Prostate gland (tissue), 2 donors: ENCODE data around the gene FASN. TPM values are rescaled to one million over a fixed set of nuclear protein-coding genes. Genes with fewer than 3 reads are reported as not detected.

Experiments used
- DNase-seq: peaks from one replicate; pipeline ENCODE4 v3.0.0-alpha.2; 2019; ENCODE audit warnings: low spot score
- H3K27ac ChIP-seq, 2 donors: fragments of 200-600 bp; sonication (generic); 2 replicates each; pipeline ENCODE4 v1.5.1; 2017 to 2019
- H3K27me3 ChIP-seq: fragments of 200-600 bp; sonication (generic); replicated peaks from 2 replicates; pipeline ENCODE4 v1.5.1; 2019; ENCODE audit not compliant: insufficient read depth
- H3K36me3 ChIP-seq, 2 donors: fragments of 200-600 bp; sonication (generic); 1 replicate in 1 of 2; 2 replicates in 1 of 2; pipeline versions ENCODE4 v1.5.1 to v1.8.1; 2017 to 2019
- H3K4me1 ChIP-seq: fragments of 200-600 bp; sonication (generic); replicated peaks from 2 replicates; pipeline ENCODE4 v1.5.1; 2019
- H3K4me3 ChIP-seq, 2 donors: fragments of 200-600 bp; sonication (generic); 2 replicates each; pipeline ENCODE4 v1.5.1; 2017 to 2019
- H3K9me3 ChIP-seq: fragments of 200-600 bp; sonication (generic); 2 replicates; pipeline ENCODE4 v1.5.1; 2017
- POLR2A ChIP-seq: fragments of 450-650 bp; IDR thresholded peaks from one replicate; pipeline ENCODE4 v1.6.1; 2016; ENCODE audit warnings: antibody characterized with exemption, mild to moderate bottlenecking
- POLR2AphosphoS5 ChIP-seq: sonication (generic); formaldehyde crosslinking; IDR thresholded peaks from one replicate; pipeline ENCODE4 v1.6.1; 2017; ENCODE audit warnings: antibody characterized with exemption
- WGBS: methylation state at CpG from one replicate; pipeline ENCODE4 v1.1.5; 2018; 5-methylcytosine and 5-hydroxymethylcytosine counted together
- intact Hi-C: fragments of 100-400 bp; cut with DNase I; formaldehyde crosslinking; loops from one replicate; pipeline ENCODE4 v1.14.2; 2022
- total RNA-seq, 2 donors: library from RNA; depleted of rRNA; stranded (reverse); fragments of >200 nt; gene quantifications; one replicate each; pipeline ENCODE4 v1.1.0, GENCODE V29; 2016
- TF ChIP-seq, protein P1 (sequence below), 4 experiments: fragments of 200-600 bp in 2 of 4; fragments of 450-650 bp in 2 of 4; sonication (generic) in 2 of 4; IDR thresholded peaks; 1 replicate in 3 of 4; 2 replicates in 1 of 4; pipeline ENCODE4 v1.5.1; 2016 to 2019; ENCODE audit warnings: antibody characterized with exemption in 4 of 4, mild to moderate bottlenecking in 2 of 4, moderate library complexity in 2 of 4

The FASN gene
- total RNA-seq, 2 donors from 2014 or later = 192 to 388 TPM

DNA sequence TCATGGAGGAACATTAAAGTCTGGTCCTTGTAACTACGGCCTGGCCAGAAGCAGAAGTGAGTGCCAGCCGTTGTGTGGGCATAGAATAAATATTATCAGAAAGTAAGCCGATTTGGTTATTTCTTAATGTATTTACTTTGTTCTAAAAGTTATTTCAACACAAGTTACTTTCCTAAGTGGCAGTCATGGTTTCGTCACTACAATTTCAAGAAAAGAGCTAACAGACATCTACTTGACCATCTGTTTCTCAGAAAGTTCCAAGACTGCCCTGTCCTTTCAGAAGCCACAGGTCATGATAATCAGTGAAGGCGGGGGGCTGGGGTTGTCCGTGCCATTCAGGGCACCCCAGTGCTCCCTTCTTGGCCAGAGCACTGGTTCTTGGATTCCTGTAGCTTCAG, 14.9 kb upstream of the FASN start:
- no peak overlapping the region for H3K4me3 ChIP-seq
- intact Hi-C loops = no loop called here
- H3K4me1 ChIP-seq = peaks cover 17% of the 10 kb centered on the region
- peak overlapping the region; percentile 90 to 99 for H3K27ac ChIP-seq
- no peak for DNase-seq
- no peak for TF ChIP-seq POLR2A
- 81% methylated on average over 6 of the region's 6 CpGs for WGBS
- no peaks in the 10 kb centered on the region for H3K27me3 ChIP-seq
- H3K9me3 ChIP-seq = no peaks in the 10 kb centered on the region
- H3K36me3 ChIP-seq = no peaks in the 10 kb centered on the region

DNA sequence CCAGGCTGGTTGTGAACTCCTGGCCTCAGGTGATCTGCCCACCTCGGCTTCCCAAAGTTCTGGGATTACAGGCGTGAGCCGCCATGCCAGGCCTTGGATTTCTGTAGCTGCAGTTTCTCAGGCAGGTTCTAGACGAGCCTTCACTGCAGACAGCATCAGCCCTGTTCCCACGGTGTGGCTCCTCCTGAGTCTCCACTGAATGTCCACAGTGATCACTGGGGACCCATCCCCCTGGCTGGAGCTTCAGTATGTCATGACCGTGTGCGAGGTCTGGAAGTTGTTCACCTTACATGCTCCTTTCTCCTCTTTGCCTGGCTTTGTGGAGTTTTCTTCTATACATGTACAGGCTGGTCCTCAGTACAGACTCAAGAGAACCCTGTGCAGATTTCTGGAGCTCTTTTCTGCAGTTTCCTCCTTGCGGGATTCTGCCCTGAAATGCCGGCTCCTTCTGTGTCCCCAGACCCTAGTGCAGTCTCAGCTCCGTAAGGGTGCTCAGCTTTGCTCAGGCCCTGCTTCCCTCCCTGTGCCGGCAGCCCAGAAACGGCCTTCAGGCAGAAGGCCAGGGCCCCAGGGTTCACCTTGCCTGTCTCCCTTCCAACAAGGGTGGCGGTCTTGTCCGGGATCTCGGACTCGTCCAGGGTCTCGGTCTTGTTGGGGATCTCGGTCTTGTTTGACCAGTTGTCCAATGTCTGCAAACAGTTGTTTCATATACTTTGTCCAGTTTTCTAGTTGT, 14.3 kb upstream of the FASN start:
- H3K4me1 ChIP-seq = peaks cover 21% of the 10 kb centered on the region
- H3K9me3 ChIP-seq = no peaks in the 10 kb centered on the region
- TF ChIP-seq POLR2AphosphoS5 (no peak), POLR2A (no peak)
- TF ChIP-seq, protein P1, sequence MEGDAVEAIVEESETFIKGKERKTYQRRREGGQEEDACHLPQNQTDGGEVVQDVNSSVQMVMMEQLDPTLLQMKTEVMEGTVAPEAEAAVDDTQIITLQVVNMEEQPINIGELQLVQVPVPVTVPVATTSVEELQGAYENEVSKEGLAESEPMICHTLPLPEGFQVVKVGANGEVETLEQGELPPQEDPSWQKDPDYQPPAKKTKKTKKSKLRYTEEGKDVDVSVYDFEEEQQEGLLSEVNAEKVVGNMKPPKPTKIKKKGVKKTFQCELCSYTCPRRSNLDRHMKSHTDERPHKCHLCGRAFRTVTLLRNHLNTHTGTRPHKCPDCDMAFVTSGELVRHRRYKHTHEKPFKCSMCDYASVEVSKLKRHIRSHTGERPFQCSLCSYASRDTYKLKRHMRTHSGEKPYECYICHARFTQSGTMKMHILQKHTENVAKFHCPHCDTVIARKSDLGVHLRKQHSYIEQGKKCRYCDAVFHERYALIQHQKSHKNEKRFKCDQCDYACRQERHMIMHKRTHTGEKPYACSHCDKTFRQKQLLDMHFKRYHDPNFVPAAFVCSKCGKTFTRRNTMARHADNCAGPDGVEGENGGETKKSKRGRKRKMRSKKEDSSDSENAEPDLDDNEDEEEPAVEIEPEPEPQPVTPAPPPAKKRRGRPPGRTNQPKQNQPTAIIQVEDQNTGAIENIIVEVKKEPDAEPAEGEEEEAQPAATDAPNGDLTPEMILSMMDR (IDR thresholded peaks at IDR 0.05) = no peak
- intact Hi-C loops = no loop called here
- H3K4me3 ChIP-seq = no peak overlapping the region
- peak overlapping the region; percentile 90 to 99 for H3K27ac ChIP-seq
- H3K36me3 ChIP-seq = no peaks in the 10 kb centered on the region
- no peak for DNase-seq
- H3K27me3 ChIP-seq = no peaks in the 10 kb centered on the region
- 90% methylated on average over 18 of the region's 18 CpGs for WGBS

DNA sequence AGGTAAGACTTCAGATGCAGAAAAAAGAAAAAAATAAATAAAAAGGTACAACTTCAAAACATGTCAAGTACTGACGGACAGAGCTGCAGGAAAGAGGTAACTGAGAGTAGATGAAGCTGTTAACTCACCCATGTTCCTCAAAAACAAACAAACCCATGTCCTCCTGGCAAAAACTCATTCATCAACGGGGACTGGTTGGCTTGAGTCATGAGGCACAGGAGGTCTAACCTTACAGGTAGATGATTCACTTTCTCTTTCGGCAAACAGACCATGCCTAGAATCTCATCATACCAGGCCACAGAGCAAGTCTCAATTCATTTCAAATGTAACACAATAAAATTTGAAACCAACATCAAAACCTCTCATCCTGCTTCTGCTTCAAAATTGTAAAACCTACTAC, 12.3 kb upstream of the FASN start:
- DNase-seq = peak; percentile 88
- 35% methylated on average over 3 of the region's 3 CpGs for WGBS
- intact Hi-C loops = no loop called here
- peaks cover 41% of the 10 kb centered on the region for H3K4me1 ChIP-seq
- H3K36me3 ChIP-seq = no peaks in the 10 kb centered on the region
- peak overlapping the region; percentile 98 to 99 for H3K27ac ChIP-seq
- no peak overlapping the region for H3K4me3 ChIP-seq
- no peaks in the 10 kb centered on the region for H3K27me3 ChIP-seq
- TF ChIP-seq, protein P1 (IDR thresholded peaks at IDR 0.05) = no peak
- peak; percentile 24 for TF ChIP-seq POLR2A
- TF ChIP-seq POLR2AphosphoS5 = peak; percentile 99
- no peaks in the 10 kb centered on the region for H3K9me3 ChIP-seq

DNA sequence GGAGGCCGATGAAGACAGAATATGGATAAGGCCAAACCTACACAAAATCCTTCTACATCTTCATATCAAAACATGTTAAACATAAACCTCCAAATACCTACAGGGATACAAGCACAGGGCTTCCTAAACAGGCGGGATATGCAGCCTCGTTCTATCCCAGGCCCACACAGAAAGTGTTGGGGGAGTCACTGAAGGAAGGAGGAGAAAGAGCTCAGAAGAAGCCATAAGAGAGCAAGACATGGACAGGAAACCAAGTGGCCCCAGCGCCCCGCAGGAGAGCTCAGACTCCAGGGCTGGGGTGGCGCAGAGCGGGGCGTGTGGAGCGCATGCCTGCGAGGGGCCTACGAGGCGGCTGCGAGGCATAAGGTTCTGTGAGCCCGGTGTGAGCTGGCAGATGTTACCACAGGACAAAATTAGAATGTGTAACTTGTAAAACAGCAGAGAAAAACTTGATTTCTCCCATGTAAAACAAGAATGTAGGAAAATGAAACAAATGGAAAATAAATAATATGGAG, 11.0 kb upstream of the FASN start:
- 91% methylated on average over 14 of the region's 14 CpGs for WGBS
- Histone ChIP-seq H3K27ac (peak overlapping the region; percentile 98 to 99), H3K9me3 (no peaks in the 10 kb centered on the region), H3K4me1 (peaks cover 40% of the 10 kb centered on the region), H3K27me3 (no peaks in the 10 kb centered on the region), H3K36me3 (no peaks in the 10 kb centered on the region), H3K4me3 (no peak overlapping the region)
- DNase-seq = no peak
- no peak for TF ChIP-seq POLR2AphosphoS5
- TF ChIP-seq, protein P1 (IDR thresholded peaks at IDR 0.05) = no peak
- no peak for TF ChIP-seq POLR2A
- intact Hi-C loops = no loop called here

DNA sequence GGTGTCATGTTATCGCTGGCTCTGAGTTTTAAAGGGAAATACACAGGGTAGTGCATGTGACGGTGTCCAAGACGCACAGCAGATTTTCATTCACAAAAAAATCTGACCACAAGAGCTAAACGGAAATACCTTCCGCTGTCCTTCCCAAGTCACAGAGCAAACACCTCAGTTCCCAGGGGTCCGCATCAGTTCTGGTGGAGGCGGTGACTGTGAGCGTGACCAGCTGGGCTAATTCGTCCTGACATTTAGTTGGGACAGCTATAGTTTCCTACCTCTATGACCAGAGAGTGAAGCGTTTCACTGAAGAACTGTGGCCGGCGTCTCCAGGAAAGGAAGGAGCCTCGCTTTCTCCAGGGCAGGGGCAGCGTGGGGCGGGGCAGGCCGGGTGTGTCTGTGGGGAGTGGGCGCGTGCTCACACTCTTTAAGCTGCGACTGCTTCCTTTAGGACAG, 10.5 kb upstream of the FASN start:
- TF ChIP-seq, protein P1 (IDR thresholded peaks at IDR 0.05) = no peak
- TF ChIP-seq POLR2AphosphoS5 (no peak), POLR2A (no peak)

More for the DNA sequence above, 10.5 kb upstream of the FASN start:
- H3K36me3 ChIP-seq = no peaks in the 10 kb centered on the region
- H3K27ac ChIP-seq = peak overlapping the region; percentile 98 to 99
- WGBS = 72% methylated on average over 19 of the region's 19 CpGs
- DNase-seq = no peak
- no peaks in the 10 kb centered on the region for H3K27me3 ChIP-seq
- H3K4me3 ChIP-seq = no peak overlapping the region
- no peaks in the 10 kb centered on the region for H3K9me3 ChIP-seq
- intact Hi-C loops = no loop called here
- peaks cover 41% of the 10 kb centered on the region for H3K4me1 ChIP-seq
